NCI-H82 (cell line): ENCODE data around the gene TBCD.

Experiments used
- DNase-seq: peaks from one replicate; lab custom pipeline; 2025; lab: John Stamatoyannopoulos, UW

The TBCD gene

DNA sequence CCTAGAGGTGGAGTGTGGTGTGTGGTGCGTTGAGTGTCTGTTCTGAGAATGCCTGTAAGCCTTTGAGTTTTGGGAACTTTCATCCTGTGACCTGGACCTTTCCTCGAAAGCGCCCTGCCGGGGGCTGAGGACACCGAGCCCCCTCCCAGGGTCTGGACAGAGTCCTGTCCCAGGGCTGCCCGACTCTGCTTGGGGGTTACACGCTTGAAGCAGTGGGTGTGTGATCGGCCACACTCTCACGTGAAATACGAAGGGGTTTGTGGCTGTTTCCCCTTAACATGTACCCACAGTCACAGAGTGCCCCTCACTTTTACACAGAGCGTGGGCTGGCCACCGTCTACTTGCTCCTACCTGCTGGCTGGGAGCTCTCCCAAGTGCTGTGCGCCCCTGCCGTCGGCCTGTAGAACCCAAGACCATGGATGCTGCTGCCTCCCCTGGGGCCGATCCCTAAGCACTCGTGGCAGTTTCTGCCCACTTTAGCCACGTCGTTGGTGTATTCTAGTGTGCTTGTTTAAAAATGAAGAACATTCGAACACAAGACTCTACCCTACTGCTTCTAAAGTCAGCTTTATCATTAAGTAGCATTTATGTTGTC, 81.1 kb downstream of the TBCD start:
- no peak for DNase-seq

DNA sequence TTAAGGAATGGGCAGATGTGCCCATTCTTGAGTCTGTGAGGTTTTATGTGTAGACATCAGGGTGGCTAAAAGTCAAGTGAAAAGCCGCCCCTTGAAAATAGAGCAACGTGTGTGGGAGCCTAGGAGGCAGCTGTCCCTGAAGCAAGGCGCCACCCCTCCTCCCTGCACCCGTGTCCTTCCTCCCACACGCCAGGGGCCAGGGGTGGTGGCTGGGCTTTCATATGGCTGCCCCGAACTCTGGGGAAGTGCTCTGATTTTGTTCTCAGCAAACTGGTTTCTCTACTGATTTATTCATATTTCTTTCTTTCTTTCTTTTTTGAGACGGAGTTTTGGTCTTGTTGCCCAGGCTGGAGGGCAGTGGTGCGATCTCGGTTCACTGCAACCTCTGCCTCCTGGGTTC, 83.3 kb downstream of the TBCD start:
- DNase-seq = no peak

DNA sequence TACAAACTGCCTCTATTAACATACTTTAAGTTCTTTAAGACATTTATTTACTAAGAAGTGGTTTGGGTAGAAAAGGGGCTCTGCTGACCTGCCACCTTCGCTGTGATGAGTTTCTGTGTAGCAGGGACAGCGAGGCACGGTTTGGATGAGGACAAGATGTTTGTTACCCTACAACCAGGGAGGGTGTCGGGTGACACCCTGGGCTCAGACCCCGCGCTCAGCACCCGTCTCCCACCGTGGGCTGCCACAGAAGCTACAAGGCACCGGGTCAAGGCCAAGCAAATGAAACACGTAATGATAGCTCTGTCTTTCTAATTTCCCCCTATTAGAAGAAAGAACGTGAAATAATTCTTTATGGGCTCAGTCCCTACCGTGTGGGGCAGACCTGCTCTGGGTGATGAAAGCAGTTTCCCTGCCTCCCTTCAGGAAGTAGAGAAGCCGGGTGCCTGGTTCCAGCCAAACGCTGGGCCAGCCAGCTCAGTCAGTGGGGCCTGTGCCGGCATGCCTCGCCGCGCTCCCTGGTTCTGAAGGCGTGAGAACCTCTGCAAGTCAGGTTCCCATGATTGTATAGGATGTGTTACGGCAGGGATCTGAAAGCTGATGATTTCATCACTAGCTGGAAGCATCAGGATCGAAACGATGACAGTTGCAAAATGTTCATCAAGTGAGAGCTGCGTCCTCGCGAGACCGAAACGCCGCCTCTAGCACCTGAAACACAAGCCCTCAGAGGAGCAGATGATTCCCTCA, 84.1 kb downstream of the TBCD start:
- DNase-seq = no peak

DNA sequence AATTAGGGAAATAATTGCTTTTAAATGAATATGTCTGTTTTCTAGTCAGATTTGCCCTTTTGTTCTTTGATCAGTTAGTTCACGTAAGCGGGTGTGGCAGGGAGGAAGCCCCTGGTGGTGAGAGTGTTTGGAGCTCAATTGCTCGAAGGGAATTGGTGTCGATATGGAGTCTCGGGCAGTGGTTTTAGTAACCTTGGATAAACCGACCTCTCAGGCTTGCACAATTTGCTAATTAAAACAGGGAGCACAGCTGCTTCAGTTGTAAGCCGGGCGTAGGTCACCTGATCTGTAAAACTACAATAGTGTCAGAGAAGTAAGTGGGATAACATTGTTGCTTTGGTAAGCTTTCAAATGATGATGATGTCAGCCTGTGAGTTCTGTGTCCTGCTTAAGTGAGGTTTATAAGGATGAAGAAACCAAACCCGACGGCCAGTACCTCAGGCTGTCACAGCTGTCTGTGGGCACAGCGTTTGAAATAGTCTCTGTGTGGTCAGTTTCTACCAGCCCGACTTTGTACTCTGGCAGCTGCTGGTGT, 85.0 kb downstream of the TBCD start:
- DNase-seq = peak; percentile 55

DNA sequence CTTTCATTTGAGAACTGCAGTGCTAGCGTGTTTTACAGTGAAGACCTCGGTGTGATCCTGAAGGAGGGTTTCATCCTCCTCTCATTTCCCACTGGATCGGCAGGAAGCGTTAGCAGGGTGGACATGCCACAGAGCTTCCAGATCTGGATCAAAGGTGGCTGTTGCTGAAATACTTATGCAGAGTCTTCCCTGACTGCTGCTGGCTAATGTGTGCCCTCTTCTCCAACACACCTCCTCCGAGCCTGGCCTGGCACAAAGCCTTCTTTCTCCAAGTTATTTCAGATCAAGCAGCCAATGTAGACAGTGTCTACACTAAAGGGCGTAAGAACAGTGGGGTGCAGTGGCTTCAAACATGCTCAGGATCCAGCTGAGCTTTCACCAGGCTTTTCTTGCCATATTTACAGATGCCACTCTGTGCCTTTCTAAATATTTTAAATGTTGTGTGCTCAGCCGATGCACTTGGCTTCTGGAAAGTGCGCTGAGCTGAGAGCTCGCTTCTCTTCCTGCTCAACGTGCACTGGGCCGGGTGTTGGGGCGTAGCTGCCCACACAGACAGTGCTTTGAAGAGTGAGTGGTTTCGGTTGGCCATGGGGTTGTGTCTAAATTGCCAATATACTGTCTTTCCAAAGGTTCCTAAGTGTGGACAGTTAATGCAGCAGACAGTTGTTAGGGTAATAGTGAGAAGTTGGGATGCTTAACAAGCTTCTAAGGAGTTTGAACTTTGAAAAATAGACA, 85.9 kb downstream of the TBCD start:
- no peak for DNase-seq

DNA sequence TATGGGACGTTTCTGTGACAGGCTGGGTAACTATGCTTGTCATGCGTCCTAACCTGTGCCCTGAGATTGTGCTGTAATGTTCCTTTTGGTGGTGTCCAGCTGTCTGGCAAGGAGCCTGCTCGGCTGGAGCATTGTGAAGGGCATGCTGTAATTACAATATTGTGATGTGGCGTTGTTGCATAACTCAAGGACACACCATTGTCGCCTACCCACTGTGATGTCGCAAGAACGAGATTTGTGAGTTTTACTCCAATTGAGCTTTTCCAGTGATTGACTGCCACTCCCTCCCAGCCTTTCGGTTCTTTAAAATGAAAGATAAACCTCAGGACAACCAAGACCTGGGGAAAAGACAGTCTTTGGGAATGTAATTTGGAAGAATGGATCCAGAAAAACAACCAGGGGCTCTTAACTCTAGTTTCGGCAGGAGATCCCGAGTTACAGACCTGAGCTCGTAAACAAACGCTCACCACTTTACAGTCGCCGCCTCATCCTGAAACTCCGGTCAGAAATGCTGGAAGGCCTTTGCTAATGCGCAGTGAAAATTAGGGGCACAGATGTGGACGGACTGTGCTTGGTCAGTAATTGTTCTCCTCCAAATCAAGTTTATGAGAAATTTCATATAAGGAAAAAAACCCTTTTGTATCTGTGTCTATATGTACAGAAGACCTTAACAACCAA, 86.7 kb downstream of the TBCD start:
- no peak for DNase-seq

DNA sequence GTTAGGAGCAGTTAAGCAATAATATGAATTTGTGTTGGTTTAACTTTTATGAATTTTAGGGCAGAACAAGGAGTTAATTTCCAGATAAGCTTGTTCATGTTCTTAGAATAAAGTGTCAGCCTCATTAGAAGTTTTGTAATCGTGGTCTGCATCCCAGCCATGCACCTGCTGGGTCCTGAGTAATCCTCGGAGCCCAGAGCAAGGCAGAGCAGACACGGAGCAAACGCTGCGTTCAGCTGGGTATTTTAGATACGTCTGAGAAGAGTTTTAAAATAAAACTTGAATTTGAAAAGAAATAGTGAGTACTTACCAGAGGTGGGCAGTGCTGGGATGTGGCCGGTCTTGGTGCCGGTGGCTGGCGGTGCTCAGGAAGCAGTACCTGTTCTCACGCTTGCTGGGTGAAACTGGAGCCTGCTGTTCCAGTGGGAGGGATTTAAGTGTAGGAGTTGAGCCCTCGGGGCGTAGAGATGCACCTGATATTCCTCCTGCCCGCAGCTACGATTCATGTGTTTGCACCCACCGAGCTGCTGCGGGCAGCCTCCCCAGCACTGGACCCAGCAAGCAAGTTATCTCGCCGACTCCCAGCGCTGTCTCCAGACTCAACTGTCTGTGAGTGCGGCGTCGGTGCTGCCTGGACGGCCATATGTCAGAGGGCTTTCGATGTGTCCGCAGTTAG, 87.9 kb downstream of the TBCD start, which contains the start of gene ZNF750:
ZNF750 (minus strand) TSS at position 406 of the 676 bp plus-strand sequence. CDS start 7,568 bp downstream, outside the sequence.
- no peak for DNase-seq

DNA sequence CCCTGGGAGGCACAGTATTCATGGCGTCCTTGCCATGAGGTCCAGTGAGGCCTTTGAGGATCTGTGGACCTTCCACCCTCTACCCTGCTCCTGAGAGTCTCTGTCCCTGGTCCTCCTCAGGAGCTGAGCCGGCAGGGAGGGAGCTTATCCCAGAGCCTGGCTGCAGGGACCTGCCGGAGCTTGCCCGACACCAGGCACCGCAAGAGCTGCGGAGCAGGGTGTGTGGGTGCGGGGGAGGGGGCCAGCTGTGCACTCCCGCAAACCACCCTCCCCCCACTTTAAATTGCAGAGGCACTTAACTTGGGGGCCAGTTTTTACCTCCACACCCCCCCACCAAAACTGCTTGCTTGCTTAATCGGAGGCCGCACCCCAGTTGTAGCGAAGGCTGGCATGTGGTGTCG, 88.6 kb downstream of the TBCD start:
- DNase-seq = no peak

DNA sequence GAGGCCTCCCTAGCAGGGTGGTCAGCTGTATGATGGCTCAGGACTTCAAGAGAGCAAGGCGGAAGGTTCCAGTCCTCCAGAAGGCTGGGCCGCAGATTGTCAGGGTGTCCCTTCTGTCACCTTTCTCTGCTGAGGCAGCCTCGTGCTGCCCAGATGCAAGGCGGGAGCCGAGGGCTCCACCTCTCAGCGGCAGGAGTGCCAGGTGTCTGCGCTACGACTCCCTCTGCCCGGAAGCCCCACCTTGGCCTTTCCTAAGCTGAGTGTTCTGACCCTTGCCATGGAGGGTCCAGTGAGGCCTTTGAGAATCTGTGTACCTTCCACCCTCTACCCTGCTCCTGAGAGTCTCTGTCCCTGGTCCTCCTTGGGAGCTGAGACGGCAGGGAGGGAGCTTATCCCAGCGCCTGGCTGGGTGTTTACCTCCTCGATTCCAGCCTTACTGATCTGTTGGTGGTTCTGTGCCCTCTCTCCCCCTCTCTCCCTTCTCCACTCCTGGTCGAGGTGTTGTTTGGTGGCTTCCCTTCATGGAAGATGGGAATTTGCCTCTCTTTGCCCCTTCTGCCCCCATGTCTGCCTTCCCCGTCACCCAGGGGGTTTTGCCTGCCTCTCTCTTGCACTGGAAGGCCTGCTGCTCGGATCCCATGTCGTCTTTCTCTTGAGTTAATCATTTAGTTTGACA, 90.2 kb downstream of the TBCD start:
- DNase-seq = no peak

DNA sequence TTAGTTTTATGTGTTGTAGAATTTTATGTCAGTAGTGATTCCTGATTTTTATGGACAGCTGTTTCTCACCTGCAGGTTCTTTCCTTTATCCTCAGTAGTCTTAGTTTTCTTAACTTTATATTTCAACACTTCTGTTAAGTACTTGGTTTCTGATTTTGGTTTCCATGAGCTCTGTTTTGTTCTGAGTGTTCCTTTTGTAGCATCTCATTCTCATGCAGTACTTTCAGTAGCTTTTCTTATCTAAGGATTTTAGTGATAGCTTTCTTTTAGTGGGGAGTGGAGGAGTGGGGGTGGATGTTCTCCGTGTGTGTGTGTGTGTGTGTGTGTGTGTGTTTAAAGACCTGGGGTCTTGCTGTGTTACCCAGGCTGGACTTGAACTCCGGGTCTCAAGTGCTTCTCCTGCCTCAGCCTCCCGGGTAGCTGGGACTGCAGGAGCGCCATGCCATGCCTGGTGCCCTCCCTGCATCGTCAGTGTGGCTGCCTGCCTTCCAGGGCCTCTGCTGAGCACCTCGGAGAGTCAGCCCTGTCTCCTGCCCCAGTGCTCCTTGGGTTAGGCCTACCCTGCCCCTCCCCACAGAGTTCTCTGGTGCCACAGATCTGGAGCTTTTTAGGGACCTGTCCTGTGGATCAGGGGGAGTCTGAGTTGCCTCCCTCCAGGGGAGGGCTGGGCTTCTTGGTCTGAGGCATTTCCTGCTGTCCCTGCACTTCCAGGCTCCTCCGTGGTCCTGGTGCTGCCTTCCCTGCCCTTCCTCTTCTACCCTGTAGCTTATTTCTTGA, 92.2 kb downstream of the TBCD start:
- no peak for DNase-seq

DNA sequence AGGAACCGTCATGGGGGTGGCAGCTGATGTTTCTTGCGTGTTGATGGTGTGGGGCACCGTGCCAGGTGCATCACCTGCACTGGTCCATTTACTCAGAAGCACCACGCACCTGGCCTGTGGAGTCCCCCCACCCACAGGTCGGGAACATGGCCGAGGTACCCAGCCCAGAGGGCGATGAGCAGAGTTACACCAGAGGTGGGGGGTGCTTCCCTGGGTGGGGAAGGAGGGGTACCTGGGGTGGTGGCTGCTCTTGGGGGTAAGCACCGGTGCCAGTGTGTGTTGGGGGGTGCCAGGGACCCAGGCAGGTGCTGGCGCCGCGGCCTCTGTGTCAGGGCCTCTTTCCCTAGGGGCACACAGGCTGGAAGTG, 92.9 kb downstream of the TBCD start:
- no peak for DNase-seq

DNA sequence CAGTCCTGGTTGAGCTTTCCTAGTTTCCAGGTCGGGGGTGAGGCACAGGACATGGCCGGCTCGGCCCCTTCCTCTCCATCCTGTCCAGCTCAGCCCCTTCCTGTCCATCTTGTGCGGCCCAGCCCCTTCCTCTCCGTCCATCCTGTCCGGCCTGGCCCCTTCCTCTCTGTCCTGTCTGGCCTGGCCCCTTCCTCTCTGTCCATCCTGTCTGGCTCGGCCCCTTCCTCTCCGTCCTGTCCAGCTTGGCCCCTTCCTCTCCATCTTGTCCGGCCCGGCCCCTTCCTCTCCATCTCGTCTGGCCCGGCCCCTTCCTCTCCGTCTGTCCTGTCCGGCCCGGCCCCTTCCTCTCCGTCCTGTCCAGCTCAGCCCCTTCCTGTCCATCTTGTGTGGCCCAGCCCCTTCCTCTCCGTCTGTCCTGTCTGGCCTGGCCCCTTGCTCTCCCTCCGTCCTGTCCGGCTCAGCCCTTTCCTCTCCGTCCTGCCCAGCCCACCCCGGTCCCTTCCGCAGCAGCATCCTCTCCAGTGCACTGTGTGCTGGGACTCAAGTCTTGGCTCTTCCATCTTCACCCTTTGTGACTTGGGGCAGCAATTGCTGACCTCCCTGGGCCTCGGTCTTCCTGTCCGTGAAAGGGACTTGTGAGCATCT, 93.4 kb downstream of the TBCD start:
- DNase-seq = no peak

DNA sequence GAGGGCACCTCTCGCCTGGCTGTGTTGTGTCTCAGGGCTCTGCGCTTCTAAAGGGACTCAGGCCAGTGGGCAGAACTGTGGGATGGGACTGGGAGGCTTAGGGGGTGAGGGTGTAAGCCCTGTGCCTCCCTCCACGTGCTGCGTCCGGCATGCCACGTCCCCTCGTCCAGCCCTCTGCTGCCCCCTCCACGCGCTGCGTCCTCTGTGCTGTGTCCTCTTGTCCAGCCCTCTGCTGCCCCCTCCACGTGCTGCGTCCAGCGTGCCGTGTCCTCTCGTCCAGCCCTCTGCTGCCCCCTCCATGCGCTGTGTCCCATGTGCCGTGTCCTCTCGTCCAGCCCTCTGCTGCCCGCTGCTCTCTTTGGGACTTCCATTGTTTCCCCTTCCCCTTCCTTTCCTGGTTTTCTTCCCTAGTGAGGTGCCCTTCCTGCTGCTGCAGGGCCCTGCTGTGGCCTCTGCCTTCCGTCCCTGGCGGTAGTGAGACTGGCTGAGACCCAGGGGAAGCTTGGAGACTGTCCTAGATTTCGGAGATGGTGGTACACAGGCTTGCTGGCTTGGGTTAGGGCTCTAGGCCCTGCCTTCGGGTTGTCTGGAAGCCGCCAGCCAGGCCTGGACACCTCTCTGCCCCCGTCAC, 94.3 kb downstream of the TBCD start:
- no peak for DNase-seq

DNA sequence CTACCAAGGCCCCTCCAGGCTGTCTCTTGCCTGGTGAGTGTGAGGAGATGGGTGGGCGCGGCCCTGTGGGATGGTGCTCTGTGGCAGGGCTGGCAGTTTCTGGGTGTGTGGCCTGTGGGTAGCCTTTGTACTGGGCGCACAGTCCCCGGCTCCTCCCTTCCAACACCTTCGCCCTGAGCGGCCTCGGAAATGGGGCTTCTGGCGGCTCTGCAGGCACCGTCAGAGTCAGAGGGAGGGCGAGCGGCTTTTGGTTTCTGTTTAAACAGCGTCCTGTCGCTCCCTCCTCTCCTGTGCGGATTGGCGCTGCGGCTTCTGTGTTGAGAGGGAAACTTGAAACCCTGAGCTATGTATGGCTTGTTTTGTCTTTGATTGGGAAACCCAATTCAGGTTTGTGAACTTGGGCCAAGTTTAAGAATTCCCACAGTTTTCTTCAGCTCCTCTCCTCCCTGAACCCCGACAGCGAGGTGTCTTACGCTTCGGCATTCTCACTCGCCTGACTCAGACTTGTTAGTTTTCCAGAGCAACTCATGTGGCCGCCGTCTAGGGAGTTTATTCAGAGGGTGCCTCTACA, 96.2 kb downstream of the TBCD start:
- no peak for DNase-seq

DNA sequence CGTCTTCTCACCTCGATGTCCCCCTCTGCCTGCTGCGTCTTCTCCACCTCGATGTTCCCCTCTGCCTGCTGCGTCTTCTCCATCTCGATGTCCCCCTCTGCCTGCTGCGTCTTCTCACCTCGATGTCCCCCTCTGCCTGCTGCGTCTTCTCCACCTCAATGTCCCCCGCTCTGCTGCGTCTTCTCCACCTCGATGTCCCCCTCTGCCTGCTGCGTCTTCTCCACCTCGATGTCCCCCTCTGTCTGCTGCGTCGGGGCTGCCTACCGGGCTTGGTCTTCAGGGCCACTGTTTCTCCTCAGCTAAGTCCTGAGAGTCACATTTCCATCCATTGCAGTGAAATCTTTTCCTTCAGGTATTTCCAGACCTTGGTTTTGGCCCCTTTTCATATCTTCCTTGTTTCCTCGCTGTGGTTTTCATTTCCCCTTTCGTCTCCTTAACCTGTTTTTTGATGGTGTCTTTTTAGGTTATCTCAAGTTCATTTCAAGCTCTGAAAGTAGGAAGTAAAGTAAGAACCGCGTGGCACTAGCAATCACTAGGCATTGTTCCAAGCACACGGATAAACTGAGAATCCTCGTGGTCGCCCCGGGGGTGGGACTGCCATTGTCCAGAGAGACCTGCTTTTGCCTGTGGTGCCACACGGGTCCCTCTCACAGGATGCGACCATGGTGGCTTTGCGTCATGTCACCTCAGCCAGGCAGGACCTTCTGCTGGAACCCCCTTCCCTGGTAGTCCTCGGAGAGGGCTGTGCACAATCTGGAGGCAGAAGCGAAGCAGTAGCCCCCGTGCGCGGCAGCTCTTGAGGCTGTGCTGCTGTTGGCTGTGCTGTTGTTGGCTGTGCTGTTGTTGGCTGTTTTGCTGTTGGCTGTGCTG, 97.4 kb downstream of the TBCD start:
- DNase-seq = no peak

DNA sequence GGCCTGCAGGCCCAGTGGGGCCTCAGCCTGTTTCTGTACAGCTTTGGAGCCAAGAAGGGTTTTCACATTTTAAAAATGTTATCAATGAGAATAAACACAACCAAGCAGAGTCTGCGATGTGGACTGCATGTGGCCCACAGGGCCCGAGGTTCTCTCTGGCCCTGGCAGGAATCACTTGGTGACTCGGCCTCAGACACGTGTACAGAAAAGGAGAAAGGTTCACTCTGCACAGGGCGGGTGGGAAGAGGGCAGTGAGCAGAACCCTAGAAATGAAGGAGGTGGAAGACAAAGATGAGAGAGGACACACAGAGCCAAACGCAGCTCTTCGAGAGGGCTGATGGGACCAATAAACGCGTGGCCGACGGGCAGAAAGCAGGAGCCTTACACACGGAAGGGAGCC, 99.5 kb downstream of the TBCD start:
- no peak for DNase-seq

DNA sequence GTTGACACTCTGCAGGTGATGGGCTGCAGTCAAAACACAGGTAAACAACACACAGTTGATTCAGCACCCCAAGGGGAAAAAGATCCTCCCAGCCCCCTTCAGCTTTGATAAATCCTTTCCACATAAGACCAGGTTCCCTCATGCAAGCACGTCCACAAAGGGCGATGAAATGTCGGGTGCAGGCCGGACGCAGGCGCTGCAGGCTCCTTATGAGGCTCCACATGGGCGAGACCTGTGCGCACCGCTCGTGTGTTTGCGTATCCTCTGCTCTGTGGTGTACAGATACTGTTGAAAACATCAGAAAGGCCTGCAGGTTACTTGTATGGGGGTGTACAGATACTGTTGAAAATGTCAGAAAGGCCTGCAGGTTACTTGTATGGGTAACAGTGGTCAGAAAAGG, 102.4 kb downstream of the TBCD start:
- DNase-seq = no peak

DNA sequence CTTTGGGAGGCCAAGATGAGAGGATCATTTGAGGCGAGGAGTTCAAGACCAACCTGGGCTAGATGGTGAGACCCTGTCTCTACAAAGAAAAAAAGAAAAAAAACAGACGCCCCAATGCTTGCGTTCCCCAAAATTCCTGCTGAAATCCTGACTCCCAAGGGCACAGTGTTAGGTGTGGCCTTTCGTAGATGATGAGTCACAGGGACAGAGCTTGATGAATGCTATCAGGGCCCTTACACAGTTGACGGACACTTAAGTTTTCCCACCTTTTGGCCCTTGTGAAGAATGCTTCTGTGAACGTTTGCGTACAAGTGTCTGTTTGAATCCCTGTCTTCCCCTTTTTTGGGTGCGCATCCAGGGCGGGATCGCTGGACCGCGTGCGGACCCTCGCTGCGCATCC, 104.5 kb downstream of the TBCD start:
- no peak for DNase-seq
